GM19328 (cell line): ENCODE data around the gene GTF3C5.
"Not testable (repeated sequence)": the region's sequence is repeated elsewhere in the genome, so short reads cannot be mapped to it uniquely, and the experiment has no call there.

Source experiments
- ATAC-seq: cut with Tn5 transposase; IDR thresholded peaks from one replicate; pipeline ENCODE4 v1.9.1; 2021; ENCODE audit warnings: mild to moderate bottlenecking, moderate library complexity; ENCODE audit not compliant: unreplicated experiment

Gene GTF3C5

DNA sequence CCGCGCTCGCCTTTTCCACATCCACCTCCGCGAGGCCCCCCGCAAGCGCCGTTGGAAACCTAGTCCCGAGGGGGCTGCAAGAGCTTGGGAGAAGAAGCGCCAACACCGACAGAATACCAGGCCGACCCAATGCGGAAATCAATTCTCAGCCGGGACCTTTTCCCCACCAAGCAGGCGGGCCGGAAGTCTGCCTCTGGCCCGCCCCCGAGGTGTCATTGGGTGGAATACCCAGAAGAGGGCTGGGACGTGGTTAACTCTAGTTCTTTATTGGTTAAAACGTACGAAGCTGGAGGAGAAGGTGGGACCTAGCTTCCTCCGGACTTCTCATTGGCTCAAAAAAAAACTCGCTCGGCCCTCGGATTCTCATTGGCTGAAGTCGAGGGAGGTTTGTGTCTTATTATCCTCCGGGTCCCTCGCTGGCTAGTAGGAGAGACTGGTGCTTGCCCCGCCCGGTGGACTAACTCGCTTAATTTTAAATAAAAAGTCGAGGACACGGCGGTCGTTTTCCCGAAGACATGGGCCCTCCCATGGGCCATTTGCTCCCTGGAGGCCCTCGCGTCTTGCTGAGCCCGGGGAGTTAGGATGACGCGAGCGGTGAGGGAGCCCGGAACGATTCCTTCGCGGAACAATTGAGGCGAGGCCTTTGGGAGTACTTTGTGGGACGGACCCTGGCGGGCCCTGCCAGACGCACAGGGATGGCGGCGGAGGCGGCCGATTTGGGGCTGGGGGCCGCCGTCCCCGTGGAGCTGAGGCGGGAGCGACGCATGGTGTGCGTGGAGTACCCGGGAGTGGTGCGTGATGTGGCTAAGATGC lies at the start of gene GTF3C5:
GTF3C5 (plus strand) TSS at position 681 of the 813 bp plus-strand sequence; CDS start at position 696, 15 bp downstream.
- peak; percentile 95 for ATAC-seq

DNA sequence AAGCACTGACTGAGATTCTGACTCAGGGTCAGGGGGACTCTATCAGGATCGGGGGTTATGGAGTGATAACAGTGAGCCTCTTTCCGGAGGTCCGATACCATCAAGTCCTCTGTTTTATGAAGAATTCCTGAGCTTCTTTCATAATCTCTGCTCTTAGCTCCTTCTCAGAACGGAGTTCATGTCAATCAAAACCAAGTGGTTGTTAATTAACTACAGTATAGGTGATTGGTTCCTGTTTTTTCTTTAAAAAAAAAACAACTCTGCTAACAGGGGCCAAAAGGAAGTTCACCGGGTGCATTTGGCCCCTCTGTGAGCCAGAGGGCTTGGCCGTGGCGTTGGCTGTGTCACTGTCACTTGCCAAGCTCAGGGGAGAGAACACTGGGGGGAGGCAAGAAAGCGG lies 48.3 kb upstream of the GTF3C5 start:
- ATAC-seq, result no peak

- ATAC-seq, result no peak
Measured at GRCh38 chr9:132983491-132984201, 47.2 kb upstream of the GTF3C5 start.

DNA sequence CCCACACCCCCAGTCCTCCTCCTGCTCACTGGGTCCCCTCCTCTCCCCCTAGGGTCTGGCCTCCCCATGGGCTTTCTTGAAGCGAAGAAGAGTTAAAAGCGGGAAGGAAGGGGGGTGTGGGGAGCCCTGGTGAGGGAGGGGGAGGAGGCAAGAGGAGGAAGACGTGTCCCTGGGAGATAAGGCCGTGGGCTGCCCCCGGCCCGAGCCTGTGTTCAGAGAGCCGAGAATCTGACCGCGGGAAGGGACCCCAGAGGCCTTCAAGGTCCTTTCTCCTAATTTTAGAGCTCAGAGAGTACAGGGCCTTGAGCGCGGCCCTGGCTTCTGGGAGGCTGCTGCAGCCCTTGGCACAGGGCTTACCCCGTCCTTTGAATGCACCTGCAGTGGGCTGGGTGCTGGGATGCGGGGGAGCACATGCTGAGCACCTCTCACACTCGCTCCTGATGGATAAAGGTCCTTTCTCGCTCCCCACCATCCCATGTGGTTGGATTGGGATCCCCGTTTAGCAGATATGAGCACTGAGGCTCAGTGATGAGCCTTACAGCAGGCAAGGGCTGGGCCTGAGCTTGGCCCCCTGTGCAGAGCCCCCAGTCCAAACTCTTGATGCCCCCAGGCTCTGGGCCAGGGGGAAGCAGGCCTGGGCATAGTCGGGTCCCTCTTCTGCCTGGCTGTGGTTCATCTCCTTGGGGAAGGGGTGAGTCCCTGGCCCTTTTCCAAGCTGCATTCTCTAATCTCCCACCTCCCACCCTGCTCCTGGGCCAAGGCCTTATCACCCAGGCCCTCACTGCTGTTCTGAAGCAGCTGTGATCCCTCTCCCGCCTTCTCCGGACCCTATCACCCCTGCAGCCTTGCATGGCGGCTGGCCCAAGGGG lies 46.4 kb upstream of the GTF3C5 start:
- no peak for ATAC-seq

DNA sequence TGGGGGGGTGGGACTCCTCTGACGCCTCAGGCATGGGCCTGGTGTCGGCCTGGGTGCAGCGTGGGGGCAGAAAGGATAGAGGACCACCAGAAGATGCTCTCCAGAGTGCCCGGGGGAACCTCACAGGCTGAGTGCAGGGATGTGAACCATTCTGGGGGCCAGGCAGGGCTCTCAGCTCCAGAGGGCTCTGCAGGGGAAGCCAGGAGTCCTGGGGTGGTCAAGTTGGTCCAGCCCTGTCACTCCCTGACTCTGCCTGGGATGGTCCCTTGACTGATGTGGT lies 45.8 kb upstream of the GTF3C5 start:
- no peak for ATAC-seq

- no peak for ATAC-seq
Measured at GRCh38 chr9:132985489-132985888, 45.3 kb upstream of the GTF3C5 start.

- no peak for ATAC-seq
Measured at GRCh38 chr9:132986114-132986513, 44.7 kb upstream of the GTF3C5 start.

DNA sequence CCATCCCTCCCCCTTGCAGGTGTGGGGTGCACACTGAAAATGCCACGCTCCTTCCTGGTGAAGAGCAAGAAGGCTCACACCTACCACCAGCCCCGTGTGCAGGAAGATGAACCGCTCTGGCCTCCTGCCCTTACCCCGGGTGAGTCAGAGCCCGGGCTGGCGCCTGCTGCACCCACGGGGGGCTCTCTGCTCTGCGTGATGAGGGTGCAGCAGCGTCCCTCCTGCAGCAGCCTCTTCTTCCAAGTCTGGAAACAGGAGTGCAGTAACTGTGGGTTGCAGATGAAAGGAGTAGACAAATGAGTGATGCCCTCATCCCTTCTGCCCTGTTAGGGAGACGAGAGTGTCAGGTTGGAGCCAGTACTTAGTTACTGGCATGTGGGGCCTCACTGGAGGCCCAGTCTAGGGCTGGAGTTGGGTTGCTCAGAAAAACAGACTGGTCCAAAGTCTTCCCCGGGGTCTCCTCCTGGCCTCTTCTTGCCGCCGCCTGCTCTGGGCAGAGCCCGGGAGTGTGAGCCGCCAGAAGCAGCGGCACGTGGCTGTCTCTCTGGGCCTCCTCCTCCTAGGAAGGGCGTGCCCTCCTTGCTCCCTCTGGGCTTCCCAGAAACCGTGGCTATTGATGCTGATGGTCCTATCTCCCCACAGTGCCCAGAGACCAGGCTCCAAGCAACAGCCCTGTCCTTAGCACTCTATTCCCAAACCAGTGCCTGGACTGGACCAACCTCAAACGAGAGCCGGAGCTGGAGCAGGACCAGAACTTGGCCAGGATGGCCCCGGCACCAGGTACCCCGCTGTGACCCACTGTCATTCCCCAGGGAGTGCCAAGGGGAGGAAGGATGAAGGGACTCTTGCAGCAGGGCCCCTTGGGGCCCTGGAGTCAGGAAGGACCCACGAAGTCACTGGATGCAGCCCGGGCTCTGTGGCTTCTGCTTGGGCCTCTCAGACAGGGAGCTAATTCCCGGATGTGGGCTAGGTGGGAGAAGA lies 43.9 kb upstream of the GTF3C5 start:
- no peak for ATAC-seq

GRCh38 chr9:132988244-132989013 lies 42.4 kb upstream of the GTF3C5 start:
- no peak for ATAC-seq

GRCh38 chr9:132989014-132989310 lies 41.8 kb upstream of the GTF3C5 start:
- no peak for ATAC-seq

- ATAC-seq, result no peak
Measured at GRCh38 chr9:132989414-132989996, 41.3 kb upstream of the GTF3C5 start.

- not testable (repeated sequence) for ATAC-seq
Measured at GRCh38 chr9:132989998-132990557, 40.7 kb upstream of the GTF3C5 start.

- ATAC-seq, result no peak
Measured at GRCh38 chr9:132990781-132991180, 40.0 kb upstream of the GTF3C5 start.

- ATAC-seq, result no peak
Measured at GRCh38 chr9:132991351-132992300, 39.2 kb upstream of the GTF3C5 start.

GRCh38 chr9:132993511-132993939 lies 37.3 kb upstream of the GTF3C5 start:
- no peak for ATAC-seq

DNA sequence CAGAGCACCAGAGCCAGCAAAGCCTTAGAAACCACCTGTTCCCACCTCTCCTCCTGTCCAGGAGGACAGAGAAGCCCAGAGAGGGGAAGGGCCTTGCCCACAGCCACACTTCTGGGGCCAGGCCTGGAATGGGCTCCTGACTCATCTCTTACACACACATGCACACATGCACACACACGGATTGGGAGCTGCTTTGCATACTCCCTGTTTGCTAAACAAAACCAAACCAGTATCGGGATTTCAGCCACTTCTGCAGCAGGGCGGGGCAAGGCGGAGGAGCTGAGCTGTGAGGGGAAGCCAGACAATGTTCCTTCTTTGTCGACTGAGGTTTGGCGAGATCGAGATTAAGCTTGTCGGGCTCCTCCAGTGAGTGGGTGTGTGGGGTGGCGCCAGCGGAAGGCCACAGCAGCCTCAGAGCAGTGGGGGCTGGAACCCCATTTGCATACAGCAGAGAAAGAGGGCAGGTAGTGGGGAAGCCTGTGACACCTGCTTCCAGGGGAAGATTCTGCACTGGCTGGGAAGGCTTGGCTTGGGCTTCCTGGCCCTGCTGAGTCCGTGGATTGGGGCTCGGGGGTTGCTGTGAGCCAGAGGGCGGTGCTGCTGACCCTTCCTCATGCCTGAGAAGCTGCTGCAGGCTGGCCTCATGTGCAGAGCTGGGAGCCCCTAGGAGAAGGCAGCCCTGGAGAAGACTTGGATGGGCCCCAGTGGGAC lies 36.2 kb upstream of the GTF3C5 start:
- ATAC-seq, result no peak

DNA sequence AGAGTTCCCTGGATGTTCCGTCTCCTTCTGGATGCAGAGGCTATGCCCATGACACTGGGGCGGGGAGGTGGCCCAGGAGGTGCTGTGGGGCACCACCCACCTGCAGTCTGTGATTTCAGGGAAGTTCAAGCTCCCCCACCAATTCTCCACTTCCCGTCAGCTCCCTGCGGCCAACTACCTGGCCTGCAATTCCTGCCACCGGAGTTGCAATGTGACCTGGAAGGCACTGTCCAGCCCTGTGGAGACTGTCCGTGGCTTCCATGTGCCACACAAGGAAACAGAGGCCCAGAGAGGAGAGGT lies 35.7 kb upstream of the GTF3C5 start:
- ATAC-seq, result no peak

DNA sequence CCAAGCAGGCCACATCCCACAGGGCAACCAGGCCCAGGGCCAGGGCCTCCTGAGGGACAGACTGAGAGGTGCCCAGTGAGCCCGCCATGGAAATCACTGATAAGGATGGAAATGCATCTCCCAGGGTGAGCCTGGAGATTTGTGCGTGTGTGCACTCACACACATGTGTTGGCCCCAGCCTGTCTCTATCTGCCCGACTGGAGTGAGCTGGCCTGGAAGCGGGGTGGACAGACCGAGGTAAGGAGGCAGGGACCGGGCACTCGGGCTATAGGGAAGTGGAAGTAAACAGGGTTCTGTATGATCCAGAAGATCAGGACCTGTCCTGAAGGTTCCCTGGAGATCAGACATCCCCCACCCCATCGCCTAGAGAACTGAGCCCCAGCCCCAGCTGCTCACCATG lies 34.9 kb upstream of the GTF3C5 start:
- ATAC-seq, result no peak
